Fibroblast of skin of back (primary cell): ENCODE results near the gene TMEM167A.
"Not testable (repeated sequence)": the region's sequence is repeated elsewhere in the genome, so short reads cannot be mapped to it uniquely, and the experiment has no call there.

Source experiments
- DNase-seq: peaks from one replicate; pipeline ENCODE4 v3.0.0-alpha.2; 2013

Gene TMEM167A

DNA sequence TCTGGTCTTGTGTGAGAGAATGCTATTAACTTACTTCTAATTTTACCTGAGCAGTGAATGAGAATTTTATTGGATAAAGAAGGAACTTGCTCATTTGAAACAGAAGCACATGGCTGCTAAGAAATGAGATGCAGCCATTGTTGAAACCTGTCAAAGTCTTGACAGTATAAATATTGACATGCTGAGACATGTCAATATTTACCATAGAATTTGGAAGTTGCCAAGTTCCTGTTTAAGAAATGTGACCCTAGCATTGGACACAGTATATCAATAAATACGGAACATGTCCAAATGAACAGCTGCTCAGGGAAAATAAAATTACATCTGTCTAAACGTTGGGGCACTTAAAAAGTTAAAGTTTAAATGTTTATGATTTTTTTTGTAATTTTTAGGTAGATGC, 7.9 kb upstream of the TMEM167A start:
- no peak for DNase-seq

DNA sequence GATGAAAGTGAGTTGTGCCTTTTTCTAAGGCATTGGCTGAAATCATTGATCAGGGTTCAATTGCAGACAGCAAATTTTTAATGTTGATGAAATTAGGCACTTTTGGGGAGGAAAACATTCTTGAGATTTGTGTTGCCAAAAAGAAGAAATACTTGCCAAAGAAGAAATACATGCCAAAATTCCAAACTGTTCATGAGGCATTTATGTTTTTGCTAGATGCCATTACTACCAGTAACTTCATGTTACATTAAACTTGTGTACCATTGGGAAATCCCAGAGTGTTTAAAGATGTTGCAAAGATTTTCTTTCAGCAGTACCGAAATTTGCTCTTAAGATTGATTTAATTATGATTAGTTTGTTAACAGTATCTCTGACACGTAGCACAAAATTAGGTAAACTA, 7.1 kb upstream of the TMEM167A start:
- DNase-seq = no peak

DNA sequence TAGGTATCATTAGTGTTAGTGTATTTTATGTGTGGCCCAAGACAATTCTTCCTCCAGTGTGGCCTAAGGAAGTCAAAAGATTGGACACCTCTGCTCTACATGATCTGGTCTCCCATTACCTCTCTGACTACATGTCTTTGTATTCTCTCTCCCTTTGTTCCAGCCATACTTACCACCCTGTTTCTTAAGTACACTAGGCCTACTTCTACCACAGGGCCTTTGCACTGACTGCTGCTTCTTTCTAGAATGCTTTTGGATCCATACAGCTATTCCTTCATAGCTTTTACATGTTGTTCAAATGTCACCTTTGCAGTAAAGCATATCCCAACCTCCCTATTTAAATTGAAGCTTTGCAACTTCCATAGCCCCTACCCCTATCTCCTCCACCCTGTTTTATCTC, 5.6 kb upstream of the TMEM167A start:
- DNase-seq = no peak

DNA sequence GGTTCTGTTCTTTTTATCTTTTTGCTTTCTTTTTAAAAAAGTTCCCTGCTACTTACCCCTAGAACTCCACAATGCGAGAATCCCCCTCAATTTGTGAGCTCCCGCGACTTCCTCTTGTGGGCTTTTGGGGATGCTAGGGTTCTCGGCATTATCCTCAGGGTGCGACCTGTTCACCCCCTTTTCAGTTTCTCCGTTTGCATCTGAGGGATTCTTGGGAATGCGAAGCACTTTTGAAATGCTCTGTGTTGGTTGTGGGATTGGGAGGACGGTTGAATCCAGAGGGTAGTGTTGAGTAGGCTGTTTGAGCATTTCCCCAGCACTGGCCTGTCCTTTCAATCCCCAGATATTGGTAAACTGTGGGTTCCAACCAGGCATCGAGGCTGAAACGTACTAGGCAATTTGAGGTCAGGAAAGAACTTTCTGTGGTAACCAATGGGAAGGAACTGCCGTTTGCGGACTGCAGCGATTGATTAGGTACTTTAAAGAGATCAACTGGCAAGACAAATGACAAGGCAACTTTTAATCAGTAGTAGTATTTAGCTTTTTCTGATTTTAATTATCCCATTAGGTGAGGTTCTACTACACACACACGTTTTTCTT, 568 bp upstream of the TMEM167A start:
- DNase-seq = peak; percentile 37

DNA sequence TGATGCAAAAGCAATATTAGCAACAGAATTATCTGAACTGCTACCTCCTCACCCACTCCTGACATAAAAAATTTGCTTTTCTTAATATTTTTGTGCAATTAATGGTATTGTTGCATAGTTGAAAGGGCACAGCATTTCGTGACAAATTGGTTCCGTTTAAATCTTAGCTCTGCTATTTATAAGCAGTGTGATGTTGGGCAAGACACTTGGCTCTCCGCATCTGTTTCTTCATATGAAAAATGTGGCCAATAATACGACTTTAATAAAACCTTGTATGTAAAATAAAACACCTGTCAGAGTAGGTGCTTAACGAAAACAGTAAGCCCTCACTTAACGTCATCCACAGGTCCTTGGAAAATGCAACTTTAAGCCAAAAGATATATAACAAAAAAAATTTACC, 4.2 kb downstream of the TMEM167A start:
- DNase-seq = no peak

DNA sequence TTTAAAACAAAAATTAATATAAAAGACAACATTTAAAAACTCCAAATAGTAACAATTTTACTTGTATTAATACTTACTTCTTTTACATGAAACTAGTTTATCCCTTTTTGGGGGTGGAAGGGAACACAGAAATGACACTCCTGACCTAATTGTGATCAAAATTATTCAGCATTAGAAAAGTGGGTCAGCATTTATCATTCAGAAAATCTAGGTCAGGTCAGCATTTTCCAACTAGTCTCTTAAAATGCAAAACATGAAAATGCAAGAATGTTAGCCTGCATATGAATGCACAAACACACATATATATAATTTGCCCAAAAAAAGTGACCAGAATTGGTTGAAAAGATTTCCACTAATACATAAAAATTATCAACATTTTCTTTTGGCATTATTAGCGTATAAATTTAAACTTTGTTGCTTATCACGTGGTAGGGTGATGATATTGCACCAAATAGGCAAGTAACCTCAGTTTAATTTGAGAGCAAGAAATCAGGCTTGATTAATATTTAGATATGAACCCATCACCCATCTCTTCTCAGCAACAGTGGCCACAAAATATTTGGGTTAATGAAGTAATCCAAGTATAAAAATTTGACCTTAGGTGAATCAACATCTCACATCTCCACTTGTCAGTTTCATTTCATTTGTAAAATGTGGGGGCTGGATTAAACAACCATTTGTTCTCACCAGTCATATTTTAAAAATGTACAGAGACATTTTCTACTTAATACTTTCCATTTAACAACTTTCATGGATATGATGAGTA, 5.7 kb downstream of the TMEM167A start:
- no peak for DNase-seq

DNA sequence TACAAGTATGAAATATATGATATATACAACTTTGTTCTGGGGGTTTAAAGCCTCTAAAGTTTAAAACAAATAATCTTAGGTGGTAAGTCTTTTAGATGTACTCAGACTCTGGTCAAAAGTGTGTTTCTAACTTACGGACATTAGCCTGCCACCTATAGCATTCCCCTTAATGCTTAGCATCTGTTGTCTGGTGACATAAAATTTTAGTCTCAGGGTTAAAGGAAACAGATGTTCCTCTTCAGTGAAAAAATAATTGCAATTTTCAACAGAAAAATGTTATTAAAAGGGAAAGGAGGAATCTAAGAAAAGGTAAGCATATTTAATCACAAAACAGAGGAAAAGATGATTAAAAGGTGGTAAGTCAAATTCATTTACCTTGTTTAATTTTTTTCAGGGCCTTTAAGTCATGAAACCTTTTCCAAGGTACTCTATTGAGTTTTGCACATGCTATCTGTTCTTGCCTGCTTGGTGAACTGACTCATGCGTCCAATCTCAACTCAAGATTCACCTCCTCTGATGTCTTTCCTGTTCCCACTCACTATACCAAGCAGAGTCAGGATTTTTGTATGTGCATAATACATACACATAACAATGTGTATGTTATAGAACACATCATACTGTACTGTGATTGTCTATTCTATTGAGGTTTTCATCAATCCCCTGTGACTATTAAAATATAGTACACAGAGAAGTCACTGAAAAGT, 7.9 kb downstream of the TMEM167A start:
- DNase-seq = no peak

DNA sequence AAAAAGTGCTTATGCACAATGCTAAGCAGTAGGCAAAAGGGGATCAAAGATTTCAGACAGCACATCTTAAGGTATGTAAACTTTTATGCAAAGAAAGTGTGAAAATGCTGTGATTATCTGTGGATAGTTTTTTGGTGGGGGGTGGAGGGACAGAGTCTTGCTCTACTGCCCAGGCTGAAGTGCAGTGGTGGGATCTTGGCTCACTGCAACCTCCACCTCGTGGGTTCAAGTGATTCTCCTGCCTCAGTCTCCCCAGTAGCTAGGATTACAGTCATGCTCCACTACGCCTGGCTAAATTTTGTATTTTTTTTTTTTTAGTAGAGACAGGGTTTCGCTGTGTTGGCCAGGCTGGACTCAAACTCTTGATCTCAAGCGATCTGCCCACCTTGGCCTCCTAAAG, 9.8 kb downstream of the TMEM167A start:
- not testable (repeated sequence) for DNase-seq

DNA sequence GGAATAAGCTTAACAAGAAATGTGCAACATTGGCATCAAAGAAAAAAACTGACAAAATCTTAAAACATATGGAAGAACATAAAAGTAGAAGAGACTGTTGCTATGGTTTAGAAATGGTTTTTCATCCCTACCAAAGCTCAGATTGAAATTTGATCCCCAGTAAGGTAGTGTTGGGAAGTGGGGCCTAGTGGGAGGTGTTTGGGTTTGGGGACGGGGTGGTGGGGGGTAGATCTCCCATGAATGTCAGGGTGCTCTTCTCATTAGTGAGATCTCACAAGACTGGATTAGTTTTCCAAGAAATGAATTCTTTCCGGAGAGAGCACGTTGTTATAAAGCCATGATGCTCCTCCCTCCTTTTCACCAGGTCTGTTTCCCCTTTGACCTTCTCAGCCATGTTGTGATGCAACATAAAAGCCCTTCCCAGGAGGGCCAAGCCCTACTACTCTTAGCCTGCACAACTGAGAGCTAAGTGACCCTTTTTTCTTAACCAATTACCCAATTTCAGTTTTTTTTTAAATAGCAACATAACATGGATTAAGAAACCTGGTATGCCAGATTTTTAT, 10.6 kb downstream of the TMEM167A start:
- no peak for DNase-seq

DNA sequence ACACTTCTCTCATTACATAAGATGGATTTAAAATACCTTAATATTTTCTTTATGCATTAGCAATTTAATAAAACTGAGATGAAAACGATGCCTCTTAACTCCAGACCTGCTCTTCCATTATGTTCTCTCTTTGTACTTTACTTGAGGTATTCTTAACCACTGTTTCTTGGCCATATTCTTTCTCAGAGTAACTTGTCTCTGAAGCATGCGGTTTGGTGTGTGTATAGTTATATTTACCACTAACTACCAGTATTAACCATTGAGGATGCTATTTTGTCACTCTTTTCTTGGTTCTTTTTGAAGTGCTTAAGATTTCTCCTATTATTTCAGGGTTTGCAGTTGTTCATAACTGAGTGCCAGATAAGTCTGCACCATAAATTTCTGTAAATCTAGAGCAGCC, 17.9 kb downstream of the TMEM167A start:
- DNase-seq = no peak

DNA sequence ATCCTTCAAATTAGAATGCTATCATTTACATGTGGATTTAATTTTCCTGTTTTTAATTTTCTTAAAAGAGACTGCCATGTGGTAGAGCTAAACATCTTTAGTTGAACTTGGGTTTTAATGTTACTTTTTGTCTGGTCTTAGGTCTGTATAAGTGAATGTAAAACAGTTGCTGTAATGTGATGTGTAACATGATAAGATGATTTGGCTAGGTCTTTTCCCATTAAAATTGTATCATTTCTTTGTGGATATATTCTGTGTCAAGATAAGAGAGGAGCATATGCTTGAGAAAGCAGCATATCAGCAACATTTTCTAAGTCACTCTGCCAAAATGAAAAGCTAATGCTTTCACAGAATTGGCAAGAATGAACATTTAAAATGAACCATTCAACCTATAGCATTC, 18.5 kb downstream of the TMEM167A start:
- no peak for DNase-seq

DNA sequence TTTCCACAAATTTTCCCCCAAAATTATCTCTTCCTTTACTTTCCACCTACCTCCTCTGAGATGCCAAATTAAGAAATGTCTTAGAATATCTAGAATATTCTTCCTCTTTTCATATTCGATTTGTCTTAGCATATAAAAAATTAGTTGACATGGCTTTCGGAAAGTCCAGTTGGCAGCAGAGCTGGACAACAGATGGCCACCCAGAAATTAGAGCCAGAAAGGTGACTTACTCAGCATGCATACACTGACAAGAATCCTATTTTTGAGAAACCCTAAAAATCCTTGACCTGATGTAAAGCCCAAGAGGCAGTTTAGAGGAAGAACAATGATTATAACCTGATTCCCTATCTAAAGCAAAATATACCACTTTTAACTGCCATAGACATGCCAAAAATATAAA, 22.0 kb downstream of the TMEM167A start:
- DNase-seq = no peak

DNA sequence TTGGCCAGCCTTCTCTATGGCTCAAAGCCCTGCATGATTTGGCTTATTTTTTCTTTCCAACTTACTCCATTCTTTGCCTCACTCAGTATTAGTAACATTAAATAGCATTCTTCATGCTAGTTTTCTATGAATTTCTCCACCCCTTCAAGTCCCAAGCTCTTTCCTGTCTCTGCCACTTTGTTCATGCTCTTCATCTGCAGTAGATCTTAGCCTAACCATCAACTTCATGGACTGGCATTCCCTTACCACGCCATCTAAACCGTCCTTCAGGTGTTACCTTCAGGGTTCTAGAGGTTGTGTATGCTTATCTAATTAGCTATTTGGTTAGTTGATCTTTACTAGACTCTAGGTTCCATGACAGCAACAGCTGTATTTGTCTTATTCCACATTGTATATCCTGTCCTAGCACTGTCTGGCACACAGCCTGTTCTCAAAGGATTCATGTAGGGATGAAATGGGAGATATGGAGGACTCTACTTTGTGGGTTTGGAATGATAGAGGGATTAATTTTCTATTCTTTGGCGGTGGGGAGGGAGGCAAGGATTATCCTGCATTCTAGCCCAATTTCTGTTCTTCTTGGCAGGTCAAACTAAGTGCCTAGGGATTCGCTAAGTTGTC, 26.4 kb downstream of the TMEM167A start:
- no peak for DNase-seq

DNA sequence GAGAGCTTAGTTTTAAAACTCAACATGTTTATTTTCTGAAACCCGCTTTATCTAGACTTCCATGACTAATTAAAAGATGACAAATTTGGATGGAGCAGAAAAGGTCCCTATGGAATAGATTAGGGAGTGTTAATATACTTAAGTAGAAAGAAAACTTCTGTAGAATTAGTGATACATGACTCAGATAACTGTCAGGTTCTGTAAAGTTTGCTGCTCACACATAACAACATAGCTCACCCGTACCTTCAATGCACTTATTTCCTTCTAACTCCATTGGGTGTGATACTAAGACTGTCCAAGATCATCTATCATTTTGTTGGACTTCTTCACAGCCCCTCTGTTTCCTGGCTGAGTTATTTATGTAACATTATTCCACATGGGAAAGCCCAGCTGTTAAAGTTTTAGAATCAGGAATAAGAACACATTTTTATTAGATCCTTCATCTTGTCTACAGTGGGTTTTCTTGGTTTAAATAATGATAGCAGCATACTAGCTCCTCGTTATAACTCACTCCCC, 27.8 kb downstream of the TMEM167A start:
- DNase-seq = no peak

DNA sequence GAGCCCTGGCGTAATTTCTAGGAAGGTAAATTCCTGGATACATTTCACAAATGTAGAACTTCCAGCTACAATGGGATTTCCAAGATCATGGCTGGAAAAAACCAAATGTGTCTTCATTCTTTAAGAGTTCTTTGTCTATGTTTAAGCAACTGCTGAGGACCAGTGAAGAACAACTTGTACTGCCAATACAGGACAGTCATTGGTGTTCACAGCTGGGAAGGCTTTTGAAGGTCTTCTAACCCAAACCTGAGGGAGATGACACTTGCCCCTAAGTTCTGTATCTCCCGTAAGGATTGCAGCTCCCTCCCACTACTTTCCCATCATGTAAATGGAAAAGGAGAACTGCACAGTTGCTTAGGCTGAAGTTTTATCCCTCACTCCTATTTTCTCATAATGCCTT, 28.4 kb downstream of the TMEM167A start:
- no peak for DNase-seq

DNA sequence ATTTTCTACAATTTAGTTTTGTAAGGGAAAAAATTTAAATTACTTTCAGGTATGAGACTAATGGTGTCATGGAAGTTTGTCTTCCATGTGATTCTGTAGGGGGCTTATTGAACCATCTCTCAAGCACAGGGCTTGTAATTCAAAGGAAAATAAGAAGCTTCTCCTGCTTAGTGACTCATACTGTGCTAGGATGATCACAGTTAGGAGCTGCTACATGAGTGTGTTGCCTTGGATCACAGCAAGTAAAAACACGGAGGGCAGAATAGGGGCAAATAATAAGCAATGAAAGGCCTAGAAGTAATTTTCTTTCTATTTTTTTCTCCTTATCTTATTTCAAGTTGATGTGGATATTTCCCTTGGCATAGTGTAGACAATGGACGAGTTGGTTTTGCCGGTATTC, 28.9 kb downstream of the TMEM167A start:
- peak; percentile 21 for DNase-seq

DNA sequence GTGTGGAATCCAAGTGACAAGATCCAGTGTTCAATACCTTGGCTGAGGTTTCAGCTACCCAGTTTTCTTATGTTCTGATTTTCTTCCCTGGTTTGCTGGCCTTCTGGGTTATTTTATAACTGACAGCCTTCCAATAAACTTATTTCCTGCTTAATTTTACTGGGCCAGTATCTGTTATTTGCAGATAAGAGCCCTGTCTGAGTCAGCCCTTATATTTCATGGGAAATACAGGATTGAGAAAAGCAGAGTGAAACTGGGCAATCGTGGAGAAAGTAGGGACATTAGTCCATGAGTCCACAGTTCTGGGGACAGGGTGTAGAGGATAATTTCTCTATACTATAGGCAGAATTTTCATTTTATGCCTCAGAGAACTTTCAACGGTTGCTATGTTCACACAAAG, 32.3 kb downstream of the TMEM167A start:
- DNase-seq = no peak

DNA sequence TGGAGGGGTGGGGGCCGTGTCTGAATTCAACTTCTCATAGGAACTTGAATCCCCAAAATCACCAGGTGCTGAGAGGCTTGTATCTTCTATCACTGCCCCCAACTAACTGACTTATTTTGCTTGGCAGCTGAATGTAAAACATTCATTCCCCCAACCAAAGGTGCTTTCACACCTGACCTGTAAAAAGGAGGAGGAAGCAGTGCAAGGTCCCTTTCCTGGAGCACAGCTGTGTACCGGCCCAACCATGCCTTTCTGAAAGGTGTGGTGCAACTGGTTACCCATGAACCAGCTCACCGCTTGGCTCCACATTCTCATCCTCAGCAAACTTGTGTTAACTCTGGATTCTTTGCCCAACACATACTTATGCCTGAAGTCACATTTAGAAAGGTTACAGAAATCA, 34.7 kb downstream of the TMEM167A start:
- DNase-seq = no peak

DNA sequence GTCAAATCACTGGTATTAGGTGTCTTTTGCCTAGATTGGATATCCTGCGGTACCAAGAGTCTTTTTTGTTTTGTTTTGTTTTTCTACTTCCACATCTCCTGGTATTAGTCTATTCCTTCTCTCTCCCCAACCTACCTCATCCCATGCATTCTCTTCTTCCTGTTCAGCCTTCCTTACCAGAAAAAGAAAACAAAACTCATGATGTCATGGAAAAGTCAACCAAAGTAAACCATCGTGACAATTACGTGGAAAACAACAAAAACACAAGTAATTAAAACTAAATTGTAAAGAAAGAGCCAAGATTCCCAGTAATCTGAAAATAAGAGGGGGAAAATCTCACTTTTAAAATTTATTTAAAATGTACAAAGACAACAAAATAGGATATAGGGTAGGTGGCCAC, 38.3 kb downstream of the TMEM167A start:
- DNase-seq = no peak

DNA sequence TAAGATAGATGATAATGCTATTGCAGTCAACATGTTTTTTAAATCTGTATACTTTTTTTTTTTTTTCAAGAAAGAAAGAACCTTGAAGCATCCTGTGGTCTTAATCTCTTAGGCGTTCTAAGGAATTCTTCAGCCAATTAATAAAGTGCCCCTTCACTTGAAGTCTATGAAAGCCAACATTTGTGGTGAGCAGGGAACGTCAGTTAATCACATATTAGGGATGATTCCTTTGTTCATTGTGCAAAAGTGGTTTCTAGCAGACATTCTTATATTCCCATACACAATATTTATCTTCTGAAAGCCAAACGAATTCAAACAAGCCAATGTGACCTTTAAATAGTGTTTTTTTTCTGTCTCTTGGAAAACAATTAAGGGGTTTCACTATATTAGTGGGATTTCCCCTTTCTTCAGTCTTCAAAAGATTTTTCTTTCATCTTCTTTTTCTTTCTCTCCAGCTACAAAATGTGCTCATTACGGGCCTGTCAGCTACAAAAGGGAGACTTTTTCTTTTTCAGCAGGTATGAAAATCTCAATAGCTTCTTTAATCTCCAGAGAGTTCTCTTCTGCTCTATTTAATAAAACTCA, 40.1 kb downstream of the TMEM167A start:
- no peak for DNase-seq

DNA sequence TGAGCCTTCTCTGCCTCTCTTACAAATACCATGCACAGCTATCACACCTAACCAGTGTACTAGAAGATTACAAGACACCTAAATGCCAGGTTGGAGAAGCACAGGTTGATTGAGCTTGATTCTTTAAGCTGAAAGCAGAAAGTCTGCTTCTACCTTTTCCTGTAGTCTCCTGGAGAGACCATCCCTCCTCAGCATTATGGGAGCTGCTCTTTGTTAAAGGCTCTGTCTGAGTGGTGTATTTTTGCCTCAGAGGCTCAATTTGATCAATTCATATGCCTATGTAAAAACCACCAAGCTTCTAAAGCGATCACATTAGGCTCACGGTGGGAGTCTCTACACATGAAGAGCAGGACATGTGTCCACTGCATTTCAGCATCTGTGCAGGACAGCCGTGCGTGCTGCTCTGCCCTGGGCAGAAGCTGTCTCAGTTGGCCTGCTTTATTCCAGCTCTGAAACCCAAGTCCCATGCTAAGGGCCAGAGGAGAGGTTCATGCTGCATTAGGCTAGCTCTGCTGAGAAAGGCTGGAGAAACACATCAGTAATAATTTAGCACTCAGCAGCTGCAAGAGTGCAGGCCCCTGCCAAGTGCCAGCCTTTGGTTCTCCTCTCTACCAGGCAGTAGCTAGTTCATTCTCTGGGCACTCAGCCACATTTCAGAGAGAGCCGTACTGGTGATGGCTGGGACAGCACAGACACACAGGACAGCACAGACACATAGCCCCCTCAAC, 41.7 kb downstream of the TMEM167A start:
- DNase-seq = peak; percentile 6
